Gastrocnemius medialis (tissue), 4 donors: ENCODE results near the gene SAPCD1. TPM values are rescaled to one million over a fixed set of nuclear protein-coding genes. Genes with fewer than 3 reads are reported as not detected.

Source experiments
- ATAC-seq, 2 donors: fragments of 150-250 bp; one replicate each; pipeline ENCODE4 v1.9.1; 2016
- DNase-seq, 2 donors: peaks; one replicate each; pipeline ENCODE4 v3.0.0-alpha.2; 2019
- H3K27ac ChIP-seq, 4 donors: fragments of 200-600 bp; sonication (generic); 1 replicate in 1 of 4; 2 replicates in 3 of 4; pipeline ENCODE4 v1.5.1; 2016 to 2018; ENCODE audit warnings: mild to moderate bottlenecking in 2 of 4, moderate library complexity in 1 of 4
- H3K27me3 ChIP-seq, 3 donors: fragments of 200-600 bp; sonication (generic) in 2 of 3; 1 replicate in 1 of 3; 2 replicates in 2 of 3; pipeline versions ENCODE4 v1.5.1 to v1.6.0; 2016 to 2019; ENCODE audit warnings: mild to moderate bottlenecking in 1 of 3, moderate library complexity in 1 of 3
- H3K36me3 ChIP-seq, 2 donors: fragments of 200-600 bp; sonication (generic) in 1 of 2; one replicate each; pipeline ENCODE4 v1.5.1; 2017 to 2018
- H3K4me1 ChIP-seq, 2 donors: fragments of 200-600 bp; sonication (generic) in 1 of 2; one replicate each; pipeline ENCODE4 v1.5.1; 2016 to 2017; ENCODE audit warnings: mild to moderate bottlenecking in 2 of 2
- H3K4me3 ChIP-seq, 4 donors: fragments of 200-600 bp; sonication (generic) in 3 of 4; 1 replicate in 1 of 4; 2 replicates in 3 of 4; pipeline ENCODE4 v1.5.1; 2016 to 2019; ENCODE audit warnings: mild to moderate bottlenecking in 2 of 4
- H3K9me3 ChIP-seq, 3 donors: fragments of 200-600 bp; sonication (generic) in 2 of 3; 1 replicate in 1 of 3; 2 replicates in 2 of 3; pipeline ENCODE4 v1.5.1; 2016 to 2019
- POLR2A ChIP-seq, 2 donors: fragments of 450-650 bp; IDR thresholded peaks; one replicate each; pipeline ENCODE4 v1.6.1; 2017; ENCODE audit warnings: antibody characterized with exemption in 2 of 2, mild to moderate bottlenecking in 2 of 2, moderate library complexity in 2 of 2
- in situ Hi-C, 4 donors: fragments of 200-750 bp; cut with MboI; loops; one replicate each; pipeline versions ENCODE4 v1.15.0 to v1.8.0; 2017; ENCODE audit warnings: low sequenced_read_pairs in 4 of 4
- intact Hi-C: fragments of 100-400 bp; cut with DNase I; formaldehyde crosslinking; loops from one replicate; pipeline ENCODE4 v1.15.1; 2023; ENCODE audit warnings: low total_unique reads
- total RNA-seq, 4 donors: library from RNA; depleted of rRNA; stranded (reverse); fragments of >200 nt; gene quantifications; one replicate each; pipeline versions ENCODE4 v1.1.0 to v1.2.3, GENCODE V29; 2016
- TF ChIP-seq, protein P1 (sequence below), 5 experiments: fragments of 450-650 bp in 3 of 5; fragments of 200-600 bp in 2 of 5; sonication (generic) in 2 of 5; IDR thresholded peaks in 4 of 5; conservative IDR thresholded peaks in 1 of 5; 1 replicate in 4 of 5; 2 replicates in 1 of 5; pipeline ENCODE4 v1.5.1; 2016 to 2019; ENCODE audit warnings: antibody characterized with exemption in 5 of 5, mild to moderate bottlenecking in 3 of 5, moderate library complexity in 3 of 5

The SAPCD1 gene
- total RNA-seq, 4 donors from 2014 or later, result not detected

- TF ChIP-seq, protein P1, sequence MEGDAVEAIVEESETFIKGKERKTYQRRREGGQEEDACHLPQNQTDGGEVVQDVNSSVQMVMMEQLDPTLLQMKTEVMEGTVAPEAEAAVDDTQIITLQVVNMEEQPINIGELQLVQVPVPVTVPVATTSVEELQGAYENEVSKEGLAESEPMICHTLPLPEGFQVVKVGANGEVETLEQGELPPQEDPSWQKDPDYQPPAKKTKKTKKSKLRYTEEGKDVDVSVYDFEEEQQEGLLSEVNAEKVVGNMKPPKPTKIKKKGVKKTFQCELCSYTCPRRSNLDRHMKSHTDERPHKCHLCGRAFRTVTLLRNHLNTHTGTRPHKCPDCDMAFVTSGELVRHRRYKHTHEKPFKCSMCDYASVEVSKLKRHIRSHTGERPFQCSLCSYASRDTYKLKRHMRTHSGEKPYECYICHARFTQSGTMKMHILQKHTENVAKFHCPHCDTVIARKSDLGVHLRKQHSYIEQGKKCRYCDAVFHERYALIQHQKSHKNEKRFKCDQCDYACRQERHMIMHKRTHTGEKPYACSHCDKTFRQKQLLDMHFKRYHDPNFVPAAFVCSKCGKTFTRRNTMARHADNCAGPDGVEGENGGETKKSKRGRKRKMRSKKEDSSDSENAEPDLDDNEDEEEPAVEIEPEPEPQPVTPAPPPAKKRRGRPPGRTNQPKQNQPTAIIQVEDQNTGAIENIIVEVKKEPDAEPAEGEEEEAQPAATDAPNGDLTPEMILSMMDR (IDR thresholded peaks at IDR 0.05 in 4 of 5, conservative IDR thresholded peaks at IDR 0.05 in 1 of 5), result no peak
- no peak for TF ChIP-seq POLR2A (IDR thresholded peaks at IDR 0.05)
- ATAC-seq (no peak), DNase-seq (no peak)
- H3K4me3 ChIP-seq, result no peak overlapping the region
- in situ Hi-C loops, result loop anchor here in 1 of 4 donors (5.0 kb wide), 1 partner anchor 86 kb away; the partner anchor contains the start of gene LY6G5C
- H3K27me3 ChIP-seq, result no peaks in the 10 kb centered on the region
- H3K36me3 ChIP-seq, result no peaks in the 10 kb centered on the region
- no peaks in the 10 kb centered on the region for H3K4me1 ChIP-seq
- intact Hi-C loops, result loop anchor here (1.0 kb wide), 1 partner anchor 88 kb away; no protein-coding TSS in a partner anchor
- no peak overlapping the region for H3K27ac ChIP-seq
- no peaks in the 10 kb centered on the region for H3K9me3 ChIP-seq
These were observed 6.2 kb downstream of the SAPCD1 start for GRCh38 chr6:31768363-31769257.

DNA sequence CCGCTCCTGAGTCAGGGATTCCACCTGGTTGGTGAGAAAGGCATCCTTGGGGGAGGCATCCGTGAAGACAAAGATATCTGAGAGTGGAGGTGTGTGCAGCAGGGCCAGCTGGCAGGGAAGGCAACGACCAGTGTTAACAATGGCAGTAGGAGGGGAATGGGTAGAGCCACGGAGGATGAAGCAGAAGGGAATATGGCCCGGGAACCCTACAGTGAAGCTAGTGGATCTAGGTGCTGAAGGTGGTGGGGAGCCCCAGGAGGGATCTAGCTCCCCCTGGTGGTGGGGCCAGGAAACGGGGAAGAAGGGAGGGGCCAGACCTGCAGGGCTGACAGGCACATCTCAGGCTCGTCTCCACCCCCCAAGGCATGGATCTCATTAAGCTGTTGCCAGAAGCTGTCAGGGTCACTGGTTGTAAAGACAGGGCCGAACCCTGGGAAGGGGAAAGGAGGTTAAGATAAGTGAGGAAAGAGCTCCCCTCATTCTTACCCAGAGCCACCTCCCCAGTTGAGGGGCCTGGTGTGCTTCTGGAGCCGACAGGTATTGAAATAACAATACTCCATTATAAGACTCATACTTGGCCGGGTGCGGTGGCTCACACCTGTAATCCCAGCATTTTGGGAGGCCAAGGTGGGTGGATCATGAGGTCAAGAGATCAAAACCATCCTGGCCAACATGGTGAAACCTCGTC is 7.4 kb downstream of the SAPCD1 start:
- in situ Hi-C loops, result loop anchor here in 3 of 4 donors (5.0 to 10.0 kb wide), 3 partner anchors 65 to 88 kb away; partner anchors contain the start of gene LY6G5C (in 1 of the 3)
- TF ChIP-seq, protein P1 (IDR thresholded peaks at IDR 0.05 in 4 of 5, conservative IDR thresholded peaks at IDR 0.05 in 1 of 5), result peak; percentile 66 to 89 (median 83)
- no peak for TF ChIP-seq POLR2A (IDR thresholded peaks at IDR 0.05)
- Histone ChIP-seq H3K36me3 (no peaks in the 10 kb centered on the region), H3K4me3 (no peak overlapping the region), H3K27me3 (no peaks in the 10 kb centered on the region), H3K4me1 (no peaks in the 10 kb centered on the region), H3K27ac (no peak overlapping the region), H3K9me3 (no peaks in the 10 kb centered on the region)
- intact Hi-C loops, result loop anchor here (1.0 to 10.0 kb wide), 2 partner anchors 90 to 95 kb away; partner anchors contain the start of gene NEU1
- ATAC-seq, result peak; percentile 55 to 77
- peak; percentile 51 to 77 for DNase-seq

DNA sequence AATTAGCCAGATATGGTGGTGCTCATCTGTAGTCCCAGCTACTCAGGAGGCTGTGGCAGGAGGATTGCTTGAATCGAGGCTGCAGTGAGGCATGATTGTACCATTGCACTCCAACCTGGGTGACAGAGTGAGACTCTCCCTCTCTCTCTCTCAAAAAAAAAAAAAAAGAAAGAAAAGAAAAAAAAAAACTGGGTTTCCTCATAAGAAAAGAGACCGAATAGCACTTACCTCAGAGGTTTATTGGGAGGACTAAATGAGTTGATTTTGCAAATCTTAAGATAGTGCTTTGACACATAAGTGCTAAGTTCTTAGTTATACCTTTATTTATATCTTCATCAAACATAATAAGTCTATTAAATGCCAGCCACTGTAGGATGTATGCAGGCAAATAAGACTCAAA is 8.4 kb downstream of the SAPCD1 start:
- Histone ChIP-seq H3K27me3 (no peaks in the 10 kb centered on the region), H3K4me1 (no peaks in the 10 kb centered on the region), H3K27ac (no peak overlapping the region), H3K9me3 (no peaks in the 10 kb centered on the region), H3K36me3 (no peaks in the 10 kb centered on the region), H3K4me3 (no peak overlapping the region)
- in situ Hi-C loops, result loop anchor here in 2 of 4 donors (5.0 to 10.0 kb wide), 2 partner anchors 64 to 84 kb away; no protein-coding TSS in a partner anchor
- no peak for DNase-seq
- ATAC-seq, result no peak
- no peak for TF ChIP-seq POLR2A (IDR thresholded peaks at IDR 0.05)
- TF ChIP-seq, protein P1 (IDR thresholded peaks at IDR 0.05 in 4 of 5, conservative IDR thresholded peaks at IDR 0.05 in 1 of 5), result no peak
- intact Hi-C loops, result loop anchor here (10.0 kb wide), 1 partner anchor 94 kb away; the partner anchor contains the start of gene NEU1

GRCh38 chr6:31771992-31772358 is 9.5 kb downstream of the SAPCD1 start:
- in situ Hi-C loops, result loop anchor here in 2 of 4 donors (5.0 to 10.0 kb wide), 2 partner anchors 63 to 85 kb away; no protein-coding TSS in a partner anchor
- Histone ChIP-seq H3K27ac (no peak overlapping the region), H3K4me1 (peaks cover 4 to 9% of the 10 kb centered on the region in 2 donors), H3K4me3 (no peak overlapping the region), H3K9me3 (no peaks in the 10 kb centered on the region), H3K36me3 (no peaks in the 10 kb centered on the region), H3K27me3 (no peaks in the 10 kb centered on the region)
- TF ChIP-seq, protein P1 (IDR thresholded peaks at IDR 0.05 in 4 of 5, conservative IDR thresholded peaks at IDR 0.05 in 1 of 5), result no peak
- no peak for TF ChIP-seq POLR2A (IDR thresholded peaks at IDR 0.05)
- intact Hi-C loops, result loop anchor here (10.0 kb wide), 1 partner anchor 93 kb away; the partner anchor contains the start of gene NEU1
- ATAC-seq (no peak), DNase-seq (no peak)
